Neural cell (in vitro differentiated cells): Measurements from ENCODE around the gene GNRH2. TPM values are rescaled to one million over a fixed set of nuclear protein-coding genes. Genes with fewer than 3 reads are reported as not detected.

Experiments
- H2AFZ ChIP-seq: fragments of 200-600, 300-800 bp; sonication (generic), shearing (Covaris generic); 2 replicates; pipeline ENCODE4 v1.6.0; 2014; ENCODE audit warnings: low read depth, mild to moderate bottlenecking, antibody characterized with exemption, low read length, moderate library complexity
- H3F3A ChIP-seq: fragments of 200-600 bp; shearing (Covaris generic); 2 replicates; pipeline ENCODE4 v1.6.1; 2016; ENCODE audit warnings: mild to moderate bottlenecking, moderate library complexity, mixed read lengths, antibody characterized with exemption, low read length; ENCODE audit not compliant: insufficient read depth, poor library complexity, severe bottlenecking
- H3K27ac ChIP-seq: fragments of 200-600, 300-800 bp; sonication (generic), shearing (Covaris generic); 2 replicates; pipeline ENCODE4 v1.5.1; 2014; ENCODE audit warnings: mild to moderate bottlenecking, low read length, moderate library complexity
- H3K27me3 ChIP-seq: fragments of 300-800, 200-600 bp; sonication (generic), shearing (Covaris generic); 2 replicates; pipeline ENCODE4 v1.6.0; 2014; ENCODE audit warnings: mild to moderate bottlenecking, low read depth, low read length, moderate library complexity; ENCODE audit not compliant: insufficient read depth
- H3K36me3 ChIP-seq: fragments of 300-800, 200-600 bp; sonication (generic), shearing (Covaris generic); 2 replicates; pipeline ENCODE4 v1.5.1; 2014; ENCODE audit warnings: mild to moderate bottlenecking, antibody characterized with exemption, low read length, moderate library complexity; ENCODE audit not compliant: insufficient read depth
- H3K4me2 ChIP-seq: fragments of 300-800, 200-600 bp; sonication (generic), shearing (Covaris generic); 2 replicates; pipeline ENCODE4 v1.6.0; 2014; ENCODE audit warnings: mild to moderate bottlenecking, low read length
- H3K4me3 ChIP-seq: fragments of 300-800, 200-600 bp; sonication (generic), shearing (Covaris generic); 2 replicates; pipeline ENCODE4 v1.5.1; 2014; ENCODE audit warnings: mild to moderate bottlenecking, low read length, moderate library complexity
- H3K79me2 ChIP-seq: fragments of 200-600 bp; shearing (Covaris generic); replicated peaks from 2 replicates; pipeline ENCODE4 v1.6.0; 2014; ENCODE audit warnings: mild to moderate bottlenecking, low read length, moderate library complexity; ENCODE audit not compliant: insufficient read depth
- H3K9ac ChIP-seq: fragments of 300-800, 200-600 bp; sonication (generic), shearing (Covaris generic); 2 replicates; pipeline ENCODE4 v1.6.1; 2016; ENCODE audit warnings: mild to moderate bottlenecking, low read length, mixed read lengths
- H3K9me2 ChIP-seq: fragments of 200-600 bp; shearing (Covaris generic); 2 replicates; pipeline ENCODE4 v1.6.1; 2016; ENCODE audit warnings: mild to moderate bottlenecking, low read length, mixed read lengths; ENCODE audit not compliant: insufficient read depth
- H3K9me3 ChIP-seq: fragments of 200-600, 300-800 bp; sonication (generic), shearing (Covaris generic); 2 replicates; pipeline ENCODE4 v1.6.1; 2016; ENCODE audit warnings: mild to moderate bottlenecking, mixed run types, low read length, moderate library complexity, mixed read lengths
- H4K20me1 ChIP-seq: fragments of 200-600 bp; shearing (Covaris generic); 2 replicates; pipeline ENCODE4 v1.6.1; 2016; ENCODE audit warnings: mild to moderate bottlenecking, mixed run types; ENCODE audit not compliant: insufficient read depth
- EP300 ChIP-seq: fragments of 450-650 bp; conservative IDR thresholded peaks from 2 replicates; pipeline ENCODE4 v1.6.1; 2014; ENCODE audit warnings: antibody characterized with exemption, mild to moderate bottlenecking, moderate library complexity; ENCODE audit not compliant: poor library complexity, severe bottlenecking
- EZH2 ChIP-seq: fragments of 200-600, 300-800 bp; shearing (Covaris generic), sonication (generic); IDR thresholded peaks from 2 replicates; pipeline ENCODE4 v1.6.1; 2014; ENCODE audit warnings: antibody characterized with exemption, low read length, borderline replicate concordance, mild to moderate bottlenecking; ENCODE audit not compliant: insufficient read depth, poor library complexity, severe bottlenecking
- MXI1 ChIP-seq: fragments of 450-650 bp; conservative IDR thresholded peaks from 2 replicates; pipeline ENCODE4 v1.6.1; 2014; ENCODE audit warnings: antibody characterized with exemption, mild to moderate bottlenecking; ENCODE audit not compliant: poor library complexity, severe bottlenecking
- POLR2AphosphoS5 ChIP-seq: IDR thresholded peaks from 2 replicates; pipeline ENCODE4 v1.6.1; 2012
- RAD21 ChIP-seq: fragments of 450-650 bp; conservative IDR thresholded peaks from 2 replicates; pipeline ENCODE4 v1.6.1; 2014; ENCODE audit warnings: antibody characterized with exemption, mild to moderate bottlenecking, moderate library complexity
- REST ChIP-seq: IDR thresholded peaks from 2 replicates; pipeline ENCODE4 v1.6.1; 2012; ENCODE audit warnings: borderline replicate concordance
- SMC3 ChIP-seq: fragments of 450-650 bp; conservative IDR thresholded peaks from 2 replicates; pipeline ENCODE4 v1.6.1; 2014; ENCODE audit warnings: antibody characterized with exemption, mild to moderate bottlenecking, moderate library complexity; ENCODE audit not compliant: poor library complexity
- TAF1 ChIP-seq: IDR thresholded peaks from 2 replicates; pipeline ENCODE4 v1.6.1; 2012; ENCODE audit warnings: low read depth
- polyA plus RNA-seq: library from polyadenylated mRNA; depleted of rRNA; stranded (reverse); fragments of >200 nt; gene quantifications from 2 replicates; pipeline ENCODE4 v1.2.3, GENCODE V29; 2014
- TF ChIP-seq, protein P1 (sequence below): fragments of 450-650 bp; IDR thresholded peaks from 2 replicates; pipeline ENCODE4 v1.5.1; 2014; ENCODE audit warnings: antibody characterized with exemption, mild to moderate bottlenecking, moderate library complexity; ENCODE audit not compliant: poor library complexity, severe bottlenecking

The GNRH2 gene
- polyA plus RNA-seq, 1 donor from 2014 or later: 1.9 TPM

DNA sequence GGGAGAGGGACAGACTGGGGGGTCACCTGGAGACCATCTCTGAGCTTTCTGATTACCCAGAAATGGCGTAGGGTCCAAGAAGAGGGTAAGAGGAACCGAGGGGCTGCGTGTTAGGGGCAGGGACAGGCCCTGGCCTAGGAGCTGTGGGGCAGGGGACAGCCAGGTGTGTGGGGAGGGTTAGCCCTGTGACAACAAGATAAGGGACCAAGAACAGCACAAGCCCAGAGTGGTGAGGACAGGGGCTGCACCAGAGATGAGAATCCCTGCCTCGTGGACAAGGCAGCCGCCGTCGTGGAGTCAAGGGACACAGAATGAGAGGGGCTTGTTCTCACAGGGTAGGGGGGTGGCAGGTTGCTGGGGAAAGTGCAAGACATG, 41.6 kb downstream of the GNRH2 start:
- Histone ChIP-seq H3K9me2 (no peaks in the 10 kb centered on the region), H2AFZ (no peak overlapping the region), H3K36me3 (no peaks in the 10 kb centered on the region), H3K4me3 (no peak overlapping the region), H3K4me2 (no peak overlapping the region), H3K27me3 (peaks cover 37% of the 10 kb centered on the region), H3K9ac (no peak overlapping the region), H3F3A (no peaks in the 10 kb centered on the region), H4K20me1 (no peaks in the 10 kb centered on the region), H3K27ac (no peak overlapping the region), H3K79me2 (no peaks in the 10 kb centered on the region), H3K9me3 (no peaks in the 10 kb centered on the region)
- TF ChIP-seq, protein P1, sequence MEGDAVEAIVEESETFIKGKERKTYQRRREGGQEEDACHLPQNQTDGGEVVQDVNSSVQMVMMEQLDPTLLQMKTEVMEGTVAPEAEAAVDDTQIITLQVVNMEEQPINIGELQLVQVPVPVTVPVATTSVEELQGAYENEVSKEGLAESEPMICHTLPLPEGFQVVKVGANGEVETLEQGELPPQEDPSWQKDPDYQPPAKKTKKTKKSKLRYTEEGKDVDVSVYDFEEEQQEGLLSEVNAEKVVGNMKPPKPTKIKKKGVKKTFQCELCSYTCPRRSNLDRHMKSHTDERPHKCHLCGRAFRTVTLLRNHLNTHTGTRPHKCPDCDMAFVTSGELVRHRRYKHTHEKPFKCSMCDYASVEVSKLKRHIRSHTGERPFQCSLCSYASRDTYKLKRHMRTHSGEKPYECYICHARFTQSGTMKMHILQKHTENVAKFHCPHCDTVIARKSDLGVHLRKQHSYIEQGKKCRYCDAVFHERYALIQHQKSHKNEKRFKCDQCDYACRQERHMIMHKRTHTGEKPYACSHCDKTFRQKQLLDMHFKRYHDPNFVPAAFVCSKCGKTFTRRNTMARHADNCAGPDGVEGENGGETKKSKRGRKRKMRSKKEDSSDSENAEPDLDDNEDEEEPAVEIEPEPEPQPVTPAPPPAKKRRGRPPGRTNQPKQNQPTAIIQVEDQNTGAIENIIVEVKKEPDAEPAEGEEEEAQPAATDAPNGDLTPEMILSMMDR: no peak
- TF ChIP-seq TAF1 (no peak), MXI1 (no peak), SMC3 (no peak), POLR2AphosphoS5 (no peak), REST (no peak), EZH2 (no peak), EP300 (no peak), RAD21 (no peak)

DNA sequence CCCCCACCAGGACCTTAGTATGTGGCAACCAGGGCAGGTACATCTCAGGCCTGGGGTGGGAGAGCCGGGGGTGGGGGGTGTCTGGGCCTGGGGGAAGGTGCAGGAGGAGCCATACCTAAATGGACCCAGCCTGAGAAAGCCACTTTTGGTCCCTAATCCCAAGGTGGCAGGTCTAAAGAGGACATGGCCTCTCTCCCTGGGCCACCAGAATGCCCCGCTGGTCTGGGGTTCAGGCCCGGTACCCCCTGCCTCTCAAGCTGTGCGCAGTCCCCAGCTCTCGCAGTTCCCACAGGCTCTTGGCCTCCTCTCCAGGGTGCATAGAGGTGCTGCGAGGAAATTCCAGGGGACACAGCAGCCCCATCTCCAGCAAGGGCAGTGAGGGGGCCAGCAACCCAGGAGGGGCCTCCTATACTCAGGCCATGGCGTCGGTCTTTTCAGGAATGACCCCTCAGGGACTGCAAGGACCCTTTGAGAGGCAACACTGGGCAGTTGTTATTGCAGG, 42.2 kb downstream of the GNRH2 start:
- no peaks in the 10 kb centered on the region for H3K9me3 ChIP-seq
- TF ChIP-seq RAD21: no peak
- TF ChIP-seq POLR2AphosphoS5: no peak
- no peak for TF ChIP-seq TAF1
- no peak for TF ChIP-seq SMC3
- no peak for TF ChIP-seq MXI1
- TF ChIP-seq, protein P1: no peak
- no peak for TF ChIP-seq EP300
- no peak for TF ChIP-seq EZH2
- no peak for TF ChIP-seq REST
- H3F3A ChIP-seq: no peaks in the 10 kb centered on the region
- no peaks in the 10 kb centered on the region for H3K79me2 ChIP-seq
- H2AFZ ChIP-seq: no peak overlapping the region
- no peak overlapping the region for H3K4me2 ChIP-seq
- H3K9me2 ChIP-seq: no peaks in the 10 kb centered on the region
- H3K36me3 ChIP-seq: no peaks in the 10 kb centered on the region
- peaks cover 37% of the 10 kb centered on the region for H3K27me3 ChIP-seq
- H3K9ac ChIP-seq: no peak overlapping the region
- H3K27ac ChIP-seq: no peak overlapping the region
- no peak overlapping the region for H3K4me3 ChIP-seq
- H4K20me1 ChIP-seq: no peaks in the 10 kb centered on the region
